Measurements from ENCODE around the gene HIPK1.

GRCh38 chr1:114024049-114024448 lies 94.9 kb downstream of the HIPK1 start:
- TF ChIP-seq CTCF (IDR thresholded peaks at IDR 0.05): no peak
- no peak for TF ChIP-seq POLR2AphosphoS5 (IDR thresholded peaks at IDR 0.05; ENCODE audit: low read depth, low read length)
- TF ChIP-seq TCF7L2 (IDR thresholded peaks at IDR 0.05; ENCODE audit: low read depth, low read length): no peak
- no peak for TF ChIP-seq REST (IDR thresholded peaks at IDR 0.05; ENCODE audit: insufficient read depth in 1 of 2, low read depth in 2 of 2, low read length in 1 of 2)
- no peak for TF ChIP-seq SIN3A (IDR thresholded peaks at IDR 0.05; ENCODE audit: borderline replicate concordance, insufficient read depth, low read depth, low read length)

Measured in Panc1 (cell line).